WTC11 (cell line): ENCODE results near the gene RAET1G. TPM values are rescaled to one million over a fixed set of nuclear protein-coding genes. Genes with fewer than 3 reads are reported as not detected.

ENCODE experiments used
- ATAC-seq: fragments of 200-7000 bp; cut with Tn5 transposase; 2 replicates; pipeline ENCODE4 v1.10.0; 2021; ENCODE audit warnings: mild to moderate bottlenecking, moderate library complexity
- CTCF ChIA-PET: fragments of 300-600 bp; sonication (Branson Sonifier 250); formaldehyde crosslinking; loops from one replicate; lab custom pipeline; 2021; ENCODE audit warnings: antibody characterized with exemption; lab: Charles Lee
- POLR2A ChIA-PET: fragments of 350-600 bp; sonication (Branson Sonifier 250); formaldehyde crosslinking; loops from one replicate; lab custom pipeline; 2021; ENCODE audit warnings: antibody characterized with exemption; lab: Charles Lee
- DNase-seq: peaks from one replicate; pipeline ENCODE4 v3.0.0; 2021; ENCODE audit warnings: low spot score
- H3K27ac Mint-ChIP-seq: 2 replicates; pipeline ENCODE4 v1.8.0; 2021; ENCODE audit warnings: mixed read lengths
- H3K27me3 Mint-ChIP-seq: 2 replicates; pipeline ENCODE4 v1.8.0; 2021; ENCODE audit warnings: low read depth, mild to moderate bottlenecking, moderate library complexity, mixed read lengths
- H3K36me3 Mint-ChIP-seq: 2 replicates; pipeline ENCODE4 v1.8.0; 2021; ENCODE audit warnings: mixed read lengths
- H3K4me1 Mint-ChIP-seq: 2 replicates; pipeline ENCODE4 v1.8.0; 2022; ENCODE audit warnings: mixed read lengths
- H3K4me3 Mint-ChIP-seq: 2 replicates; pipeline ENCODE4 v1.8.0; 2021; ENCODE audit warnings: mild to moderate bottlenecking, moderate library complexity, mixed read lengths
- H3K9me3 Mint-ChIP-seq: 2 replicates; pipeline ENCODE4 v1.8.0; 2021; ENCODE audit warnings: mixed read lengths
- AFF4 ChIP-seq: sonication (generic); formaldehyde crosslinking; IDR thresholded peaks from 2 replicates; pipeline ENCODE4 v1.8.1; 2023; ENCODE audit warnings: mild to moderate bottlenecking, missing genetic modification reagents, borderline replicate concordance
- ARID4B ChIP-seq: sonication (generic); formaldehyde crosslinking; IDR thresholded peaks from 2 replicates; pipeline ENCODE4 v1.8.0; 2023; ENCODE audit warnings: missing genetic modification reagents, mild to moderate bottlenecking, borderline replicate concordance
- ATF3 ChIP-seq: sonication (generic); formaldehyde crosslinking; conservative IDR thresholded peaks from 2 replicates; pipeline ENCODE4 v1.8.1; 2022; ENCODE audit warnings: mild to moderate bottlenecking, missing genetic modification reagents
- E2F4 ChIP-seq: sonication (generic); formaldehyde crosslinking; IDR thresholded peaks from 2 replicates; pipeline ENCODE4 v1.8.1; 2022; ENCODE audit warnings: low read depth, mild to moderate bottlenecking, moderate library complexity, missing genetic modification reagents, borderline replicate concordance
- E2F5 ChIP-seq: sonication (generic); formaldehyde crosslinking; IDR thresholded peaks from 2 replicates; pipeline ENCODE4 v1.8.1; 2022; ENCODE audit warnings: mild to moderate bottlenecking, moderate library complexity, missing genetic modification reagents
- GTF2I ChIP-seq: fragments of 250-450 bp; sonication (Bioruptor Pico); conservative IDR thresholded peaks from 2 replicates; pipeline ENCODE4 v1.4.0; 2021; ENCODE audit warnings: mild to moderate bottlenecking
- IRF2 ChIP-seq: sonication (generic); formaldehyde crosslinking; IDR thresholded peaks from 2 replicates; pipeline ENCODE4 v1.8.0; 2022; ENCODE audit warnings: low read depth, missing genetic modification reagents, borderline replicate concordance
- MAX ChIP-seq: sonication (generic); formaldehyde crosslinking; IDR thresholded peaks from 2 replicates; pipeline ENCODE4 v1.8.0; 2022; ENCODE audit warnings: mild to moderate bottlenecking, missing genetic modification reagents
- MYBL2 ChIP-seq: sonication (generic); formaldehyde crosslinking; IDR thresholded peaks from 2 replicates; pipeline ENCODE4 v1.8.1; 2023; ENCODE audit warnings: mild to moderate bottlenecking, moderate library complexity, missing genetic modification reagents
- NR1H2 ChIP-seq: sonication (generic); formaldehyde crosslinking; IDR thresholded peaks from 2 replicates; pipeline ENCODE4 v1.9.0; 2021; ENCODE audit warnings: mild to moderate bottlenecking, moderate library complexity, missing genetic modification reagents
- PRDM15 ChIP-seq: sonication (generic); formaldehyde crosslinking; IDR thresholded peaks from 2 replicates; pipeline ENCODE4 v1.8.0; 2022; ENCODE audit warnings: missing genetic modification reagents
- RELA ChIP-seq: sonication (generic); formaldehyde crosslinking; IDR thresholded peaks from 2 replicates; pipeline ENCODE4 v1.8.1; 2022; ENCODE audit warnings: missing genetic modification reagents, mild to moderate bottlenecking, borderline replicate concordance
- SOX15 ChIP-seq: fragments of 250-450 bp; sonication (Bioruptor Pico); IDR thresholded peaks from 2 replicates; pipeline ENCODE4 v1.9.0; 2021; ENCODE audit warnings: mild to moderate bottlenecking
- STAT6 ChIP-seq: sonication (generic); formaldehyde crosslinking; conservative IDR thresholded peaks from 2 replicates; pipeline ENCODE4 v1.8.1; 2023; ENCODE audit warnings: mild to moderate bottlenecking, low read depth, missing genetic modification reagents, moderate library complexity
- USF1 ChIP-seq: sonication (generic); formaldehyde crosslinking; IDR thresholded peaks from 2 replicates; pipeline ENCODE4 v1.8.0; 2022; ENCODE audit warnings: mild to moderate bottlenecking, missing genetic modification reagents
- ZNF121 ChIP-seq: sonication (generic); formaldehyde crosslinking; IDR thresholded peaks from 2 replicates; pipeline ENCODE4 v1.8.0; 2023; ENCODE audit warnings: missing genetic modification reagents
- ZNF263 ChIP-seq: sonication (generic); formaldehyde crosslinking; IDR thresholded peaks from 2 replicates; pipeline ENCODE4 v1.8.1; 2022; ENCODE audit warnings: low read depth, mild to moderate bottlenecking, moderate library complexity, missing genetic modification reagents
- ZNF317 ChIP-seq: sonication (generic); formaldehyde crosslinking; IDR thresholded peaks from 2 replicates; pipeline ENCODE4 v1.8.1; 2023; ENCODE audit warnings: low read depth, mild to moderate bottlenecking, moderate library complexity, missing genetic modification reagents, borderline replicate concordance
- total RNA-seq: library from RNA; stranded (reverse); gene quantifications from 3 replicates; pipeline ENCODE4 v1.2.3, GENCODE V29; 2021

RAET1G gene
- total RNA-seq, 1 experiment from 2014 or later, result not detected

GRCh38 chr6:149951096-149951495 is 28.2 kb upstream of the RAET1G start (continued):
- TF ChIP-seq SOX15 (no peak), IRF2 (CRISPR knock-in tag) (no peak), ZNF317 (no peak), USF1 (CRISPR knock-in tag) (no peak), ZNF263 (no peak)

- CTCF ChIA-PET, result no interaction called here
- ATAC-seq (no peak), DNase-seq (no peak)
- Mint-ChIP-seq H3K27ac (no peak overlapping the region), H3K4me3 (no peak overlapping the region), H3K9me3 (no peaks in the 10 kb centered on the region), H3K36me3 (no peaks in the 10 kb centered on the region), H3K4me1 (peaks cover 8% of the 10 kb centered on the region), H3K27me3 (peaks cover 96% of the 10 kb centered on the region)
- POLR2A ChIA-PET, result interaction anchor here (0.6 kb wide), 1 partner anchor 66 kb away, joined by 4 read pairs; no protein-coding TSS in a partner anchor
- TF ChIP-seq E2F4 (CRISPR knock-in tag) (no peak), ATF3 (CRISPR knock-in tag) (no peak), GTF2I (CRISPR knock-in tag) (no peak), AFF4 (no peak), STAT6 (no peak), MYBL2 (no peak), E2F5 (CRISPR knock-in tag) (no peak), ARID4B (CRISPR knock-in tag) (no peak), RELA (CRISPR knock-in tag) (no peak), MAX (CRISPR knock-in tag) (no peak), NR1H2 (CRISPR knock-in tag) (no peak), PRDM15 (CRISPR knock-in tag) (no peak), ZNF121 (CRISPR knock-in tag) (no peak)
Observed at GRCh38 chr6:149950423-149950822, 27.5 kb upstream of the RAET1G start.
